Muscle of arm (tissue), 14 donors: Measurements from ENCODE around the gene CASZ1. TPM values are rescaled to one million over a fixed set of nuclear protein-coding genes. Genes with fewer than 3 reads are reported as not detected.

Experiments
- DNase-seq: peaks from one replicate; pipeline ENCODE4 v3.0.0-alpha.2; 2013
- long read RNA-seq, 11 donors: transcript quantifications; one replicate each; lab custom pipeline, GENCODE V29; 2026
- polyA plus RNA-seq, 12 donors: library from polyadenylated mRNA; unstranded; fragments of 120-200 nt; gene quantifications; one replicate each; pipeline ENCODE4 v1.2.1, GENCODE V29; 2013; ENCODE audit not compliant: insufficient read length in 12 of 12

Gene CASZ1
- polyA plus RNA-seq, result 100 to 1,000 TPM in 1 of 12 donors, 10 to 100 TPM in 11; 25.8 to 351 (median 49.7) TPM
- long read RNA-seq, donor 1, partial matches to known transcripts, result 0 of 1 reads
- long read RNA-seq, donor 1, other reads (novel, unspliced or antisense), result 0 of 1 reads
- long read RNA-seq, donor 2, partial matches to known transcripts, result 0 of 1 reads
- long read RNA-seq, donor 2, other reads (novel, unspliced or antisense), result 0 of 1 reads
- long read RNA-seq, donor 3, partial matches to known transcripts, result 0 of 1 reads
- long read RNA-seq, donor 3, other reads (novel, unspliced or antisense), result 0 of 1 reads
- long read RNA-seq, donor 4, partial matches to known transcripts, result 0 of 1 reads
- long read RNA-seq, donor 4, other reads (novel, unspliced or antisense), result 0 of 1 reads
- long read RNA-seq, donor 5, partial matches to known transcripts, result 0 of 1 reads
- long read RNA-seq, donor 5, other reads (novel, unspliced or antisense), result 0 of 1 reads
- long read RNA-seq, donor 6, partial matches to known transcripts, result 0 of 2 reads
- long read RNA-seq, donor 6, other reads (novel, unspliced or antisense), result 0 of 2 reads
- long read RNA-seq, donor 7, result 0 reads
- long read RNA-seq, donor 8, partial matches to known transcripts, result 0 of 1 reads
- long read RNA-seq, donor 8, other reads (novel, unspliced or antisense), result 0 of 1 reads
- long read RNA-seq, donor 9, result 0 reads
- long read RNA-seq, donor 10, partial matches to known transcripts, result 0 of 1 reads
- long read RNA-seq, donor 10, other reads (novel, unspliced or antisense), result 0 of 1 reads
- long read RNA-seq, donor 11, partial matches to known transcripts, result 0 of 2 reads
- long read RNA-seq, donor 11, other reads (novel, unspliced or antisense), result 0 of 2 reads

GRCh38 chr1:10796029-10796944, at the start of gene CASZ1:
TSS of gene CASZ1 (minus strand) at chr1:10796646. CDS start at chr1:10693889, 102,757 bp downstream.
- DNase-seq, result peak; percentile 88

- DNase-seq, result no peak
Observed at GRCh38 chr1:10843697-10844096, 47.3 kb upstream of the CASZ1 start.

- no peak for DNase-seq
Observed at GRCh38 chr1:10841118-10841517, 44.7 kb upstream of the CASZ1 start.

GRCh38 chr1:10839188-10839770, 42.8 kb upstream of the CASZ1 start:
- no peak for DNase-seq

GRCh38 chr1:10838541-10838940, 42.1 kb upstream of the CASZ1 start:
- no peak for DNase-seq

GRCh38 chr1:10836726-10837125, 40.3 kb upstream of the CASZ1 start:
- DNase-seq, result no peak

GRCh38 chr1:10835822-10836421, 39.5 kb upstream of the CASZ1 start:
- peak; percentile 41 for DNase-seq

- no peak for DNase-seq
Observed at GRCh38 chr1:10835421-10835820, 39.0 kb upstream of the CASZ1 start.

- no peak for DNase-seq
Observed at GRCh38 chr1:10834770-10835412, 38.4 kb upstream of the CASZ1 start.

- no peak for DNase-seq
Observed at GRCh38 chr1:10833630-10834557, 37.4 kb upstream of the CASZ1 start.

GRCh38 chr1:10832703-10833102, 36.3 kb upstream of the CASZ1 start:
- DNase-seq, result no peak

GRCh38 chr1:10830961-10831668, 34.7 kb upstream of the CASZ1 start:
- no peak for DNase-seq

- DNase-seq, result no peak
Observed at GRCh38 chr1:10829965-10830515, 33.6 kb upstream of the CASZ1 start.

GRCh38 chr1:10829067-10829818, 32.8 kb upstream of the CASZ1 start:
- DNase-seq, result no peak

GRCh38 chr1:10827377-10828333, 31.2 kb upstream of the CASZ1 start:
- DNase-seq, result no peak

GRCh38 chr1:10825592-10825991, 29.1 kb upstream of the CASZ1 start:
- no peak for DNase-seq
